HCT116 (cell line): ENCODE data around the gene LYRM9. TPM values are rescaled to one million over a fixed set of nuclear protein-coding genes. Genes with fewer than 3 reads are reported as not detected.

Source experiments
- ATAC-seq: fragments of 200-7000 bp; cut with Tn5 transposase; 2 replicates; pipeline ENCODE4 v1.9.1; 2020; ENCODE audit warnings: mild to moderate bottlenecking, moderate library complexity
- BruUV-seq: library from RNA; stranded (reverse); fragments of 400-500 nt; replicated peaks from 2 replicates; lab custom pipeline; 2021; lab: Mats Ljungman, UMichigan
- CTCF ChIA-PET: fragments of 300-600 bp; sonication (Branson Sonifier 250); formaldehyde crosslinking; loops from one replicate; lab custom pipeline; 2021; ENCODE audit warnings: antibody characterized with exemption; lab: Charles Lee
- POLR2A ChIA-PET: fragments of 300-600, 350-600 bp; sonication (Branson Sonifier 250); formaldehyde crosslinking; loops from one replicate; lab custom pipeline; 2021; ENCODE audit warnings: antibody characterized with exemption; lab: Charles Lee
- RAD21 ChIA-PET, 2 experiments: fragments of 300-600 bp; sonication (Branson Sonifier 250); formaldehyde crosslinking; loops; one replicate each; lab custom pipeline; 2023; ENCODE audit warnings: low total read pairs in 2 of 2; ENCODE audit not compliant: uncharacterized antibody in 2 of 2, unreplicated experiment in 2 of 2, low non-redundant PET in 1 of 2; lab: Charles Lee
- DNase-seq: peaks from one replicate; pipeline ENCODE4 v3.0.0-alpha.2; 2010; ENCODE audit warnings: low read depth, low spot score
- H2AFZ ChIP-seq: fragments of 200-600 bp; shearing (Covaris generic), sonication (generic); 2 replicates; pipeline ENCODE4 v1.6.1; 2017; ENCODE audit warnings: low read depth, mixed run types, mixed read lengths, antibody characterized with exemption, low read length; ENCODE audit not compliant: poor library complexity, severe bottlenecking
- H3K27ac ChIP-seq: 2 replicates; pipeline ENCODE4 v1.5.1; 2012; ENCODE audit warnings: low read depth, low read length
- H3K27me3 ChIP-seq: fragments of 200-600 bp; sonication (generic); 2 replicates; pipeline ENCODE4 v1.6.1; 2016; ENCODE audit warnings: mixed run types, low read length, mixed read lengths; ENCODE audit not compliant: insufficient read depth
- H3K36me3 ChIP-seq, 2 experiments: fragments of 200-500 bp in 1 of 2; fragments of 200-600 bp in 1 of 2; sonication (Bioruptor generic) in 1 of 2; sonication (generic) in 1 of 2; 2 replicates each; pipeline versions ENCODE4 v1.5.1 to v1.6.1; 2014 to 2016; ENCODE audit warnings: low read length in 2 of 2, inconsistent platforms in 1 of 2, mixed read lengths in 1 of 2, mixed run types in 1 of 2; ENCODE audit not compliant: insufficient read depth in 2 of 2, control insufficient read depth in 1 of 2
- H3K4me1 ChIP-seq, 2 experiments: fragments of 200-600 bp in 1 of 2; sonication (generic) in 1 of 2; 2 replicates each; pipeline versions ENCODE4 v1.5.1 to v1.6.1; 2012 to 2017; ENCODE audit warnings: low read length in 2 of 2, inconsistent platforms in 1 of 2, mild to moderate bottlenecking in 1 of 2, mixed read lengths in 1 of 2, mixed run types in 1 of 2, moderate library complexity in 1 of 2; ENCODE audit not compliant: insufficient read depth in 2 of 2, control insufficient read depth in 1 of 2
- H3K4me2 ChIP-seq: fragments of 200-600 bp; sonication (generic); 2 replicates; pipeline ENCODE4 v1.6.1; 2017; ENCODE audit warnings: mixed run types, low read length, mixed read lengths
- H3K4me3 ChIP-seq, 2 experiments: fragments of 200-600 bp in 1 of 2; sonication (generic) in 1 of 2; replicated peaks in 1 of 2; 2 replicates each; pipeline ENCODE4 v1.5.1; 2011 to 2016; ENCODE audit warnings: low read length in 2 of 2, control low read depth in 1 of 2, low read depth in 1 of 2, mild to moderate bottlenecking in 1 of 2, mixed read lengths in 1 of 2, mixed run types in 1 of 2
- H3K79me2 ChIP-seq: fragments of 200-600 bp; sonication (generic); 2 replicates; pipeline ENCODE4 v1.6.1; 2017; ENCODE audit warnings: mild to moderate bottlenecking, mixed run types, low read length, moderate library complexity, mixed read lengths; ENCODE audit not compliant: insufficient read depth
- H3K9ac ChIP-seq: fragments of 200-600 bp; sonication (generic); 2 replicates; pipeline ENCODE4 v1.6.1; 2016; ENCODE audit warnings: low read length, mixed read lengths
- H3K9me2 ChIP-seq: fragments of 200-600 bp; sonication (generic), shearing (Covaris generic); 2 replicates; pipeline ENCODE4 v1.6.1; 2017; ENCODE audit warnings: mixed run types, mild to moderate bottlenecking, moderate library complexity; ENCODE audit not compliant: insufficient read depth
- H3K9me3 ChIP-seq, 2 experiments: fragments of 200-500 bp in 1 of 2; fragments of 200-600 bp in 1 of 2; sonication (Bioruptor generic) in 1 of 2; sonication (generic) in 1 of 2; 2 replicates each; pipeline ENCODE4 v1.6.1; 2014 to 2017; ENCODE audit warnings: low read length in 2 of 2, mixed read lengths in 2 of 2, inconsistent platforms in 1 of 2, low read depth in 1 of 2, mild to moderate bottlenecking in 1 of 2, mixed run types in 1 of 2, moderate library complexity in 1 of 2; ENCODE audit not compliant: control insufficient read depth in 1 of 2, insufficient read depth in 1 of 2
- H4K20me1 ChIP-seq: fragments of 200-600 bp; sonication (generic), shearing (Covaris generic); 2 replicates; pipeline ENCODE4 v1.6.1; 2017; ENCODE audit warnings: mixed run types, mild to moderate bottlenecking, moderate library complexity; ENCODE audit not compliant: insufficient read depth
- ATF3 ChIP-seq: IDR thresholded peaks from 2 replicates; pipeline ENCODE4 v1.6.1; 2012
- CBX3 ChIP-seq: IDR thresholded peaks from 2 replicates; pipeline ENCODE4 v1.6.1; 2012; ENCODE audit warnings: low read depth
- CEBPB ChIP-seq: IDR thresholded peaks from 2 replicates; pipeline ENCODE4 v1.6.1; 2012; ENCODE audit warnings: low read depth
- CTCF ChIP-seq, 3 experiments: fragments of 200-600 bp in 1 of 3; sonication (generic) in 1 of 3; IDR thresholded peaks in 2 of 3; conservative IDR thresholded peaks in 1 of 3; 2 replicates each; pipeline ENCODE4 v1.5.1; 2012 to 2017; ENCODE audit warnings: low read depth in 2 of 3, low read length in 2 of 3, antibody characterized with exemption in 1 of 3, borderline replicate concordance in 1 of 3, control low read depth in 1 of 3, mild to moderate bottlenecking in 1 of 3, mixed read lengths in 1 of 3, mixed run types in 1 of 3, moderate library complexity in 1 of 3; ENCODE audit not compliant: insufficient read depth in 1 of 3
- EGR1 ChIP-seq: IDR thresholded peaks from 2 replicates; pipeline ENCODE4 v1.6.1; 2012; ENCODE audit warnings: low read depth
- ELF1 ChIP-seq: IDR thresholded peaks from 2 replicates; pipeline ENCODE4 v1.6.1; 2012; ENCODE audit warnings: low read depth, borderline replicate concordance
- EZH2 ChIP-seq: fragments of 200-600 bp; sonication (generic); IDR thresholded peaks from 2 replicates; pipeline ENCODE4 v1.6.1; 2017; ENCODE audit warnings: antibody characterized with exemption, mixed run types
- EZH2phosphoT487 ChIP-seq: fragments of 200-600 bp; IDR thresholded peaks from 2 replicates; pipeline ENCODE4 v1.6.1; 2018; ENCODE audit warnings: antibody characterized with exemption, borderline replicate concordance
- FOSL1 ChIP-seq: IDR thresholded peaks from 2 replicates; pipeline ENCODE4 v1.6.1; 2012; ENCODE audit warnings: low read depth
- JUND ChIP-seq: IDR thresholded peaks from 2 replicates; pipeline ENCODE4 v1.6.1; 2012
- POLR2AphosphoS5 ChIP-seq: IDR thresholded peaks from 2 replicates; pipeline ENCODE4 v1.6.1; 2011; ENCODE audit warnings: mild to moderate bottlenecking, low read depth, low read length, moderate library complexity
- RAD21 ChIP-seq: IDR thresholded peaks from 2 replicates; pipeline ENCODE4 v1.6.1; 2012; ENCODE audit warnings: low read depth, mild to moderate bottlenecking
- SIN3A ChIP-seq: IDR thresholded peaks from 2 replicates; pipeline ENCODE4 v1.6.1; 2012; ENCODE audit warnings: low read depth
- SP1 ChIP-seq: IDR thresholded peaks from 2 replicates; pipeline ENCODE4 v1.6.1; 2012; ENCODE audit warnings: low read depth
- SRF ChIP-seq: IDR thresholded peaks from 2 replicates; pipeline ENCODE4 v1.6.1; 2012; ENCODE audit warnings: low read depth
- YY1 ChIP-seq: IDR thresholded peaks from 2 replicates; pipeline ENCODE4 v1.6.1; 2011; ENCODE audit warnings: low read length, low read depth, moderate library complexity, mild to moderate bottlenecking; ENCODE audit not compliant: insufficient replicate concordance; ENCODE audit errors: extremely low read depth
- ZNF274 ChIP-seq: fragments of 200-500 bp; sonication (Bioruptor generic); IDR thresholded peaks from 2 replicates; pipeline ENCODE4 v1.6.1; 2014; ENCODE audit warnings: mild to moderate bottlenecking, low read depth, low read length, inconsistent platforms
- intact Hi-C: fragments of 100-400 bp; cut with micrococcal nuclease; formaldehyde crosslinking; loops from 2 replicates; pipeline ENCODE4 v1.10.0; 2022
- total RNA-seq: library from RNA; stranded (reverse); gene quantifications from one replicate; pipeline ENCODE4 v1.2.1, GENCODE V29; 2021; ENCODE audit not compliant: unreplicated experiment
- TF ChIP-seq, protein P1 (sequence below): IDR thresholded peaks from 2 replicates; pipeline ENCODE4 v1.6.1; 2011; ENCODE audit warnings: mild to moderate bottlenecking, low read length, moderate library complexity; ENCODE audit not compliant: insufficient replicate concordance; ENCODE audit errors: extremely low read depth
- TF ChIP-seq, protein P2 (sequence below): IDR thresholded peaks from 2 replicates; pipeline ENCODE4 v1.6.1; 2012

LYRM9 gene
- total RNA-seq, 1 experiment from 2014 or later = 4.8 TPM

DNA sequence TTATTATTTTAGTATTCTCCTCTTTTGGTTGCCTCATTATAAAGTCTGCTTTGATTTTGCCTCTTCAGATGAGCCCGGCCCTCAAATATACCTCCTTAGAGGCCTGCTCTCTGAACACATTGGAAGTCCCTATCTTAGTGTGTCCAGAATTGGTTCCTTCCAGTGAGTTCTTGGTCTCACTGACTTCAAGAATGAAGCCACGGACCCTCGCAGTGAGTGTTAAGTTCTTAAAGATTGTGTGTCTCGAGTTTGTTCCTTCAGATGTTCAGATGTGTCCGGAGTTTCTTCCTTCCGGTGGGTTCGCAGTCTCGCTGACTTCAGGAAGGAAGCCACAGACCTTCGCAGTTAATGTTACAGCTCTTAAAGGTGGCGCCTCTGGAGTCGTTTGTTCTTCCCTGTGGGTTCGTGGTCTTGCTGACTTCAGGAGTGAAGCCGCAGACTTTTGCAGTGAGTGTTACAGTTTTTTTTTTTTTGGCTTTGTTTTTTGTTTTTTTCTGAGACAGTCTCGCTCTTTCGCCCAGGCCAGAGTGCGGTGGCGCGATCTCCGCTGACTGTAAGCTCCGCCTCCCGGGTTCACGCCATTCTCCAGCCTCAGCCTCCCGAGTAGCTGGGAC lies 47.0 kb downstream of the LYRM9 start:
- no peak for DNase-seq
- H2AFZ ChIP-seq = no peak overlapping the region
- no peaks in the 10 kb centered on the region for H3K9me3 ChIP-seq
- H3K27me3 ChIP-seq = peaks cover 5% of the 10 kb centered on the region; the same call in 1 of the 2 replicates
- no peak overlapping the region for H3K4me3 ChIP-seq
- ChIA-PET CTCF (no interaction called here), POLR2A (no interaction called here), RAD21 (interaction anchor here in 1 of 2 experiments (0.6 kb wide), 1 partner anchor 17 kb away, joined by 3 read pairs; no protein-coding TSS in a partner anchor)
- no peak for ATAC-seq
- no peaks in the 10 kb centered on the region for H3K36me3 ChIP-seq
- no TSS peak for BruUV-seq
- H4K20me1 ChIP-seq = no peaks in the 10 kb centered on the region
- H3K9ac ChIP-seq = no peak overlapping the region
- no peaks in the 10 kb centered on the region for H3K4me1 ChIP-seq
- H3K27ac ChIP-seq = no peak overlapping the region
- no peaks in the 10 kb centered on the region for H3K79me2 ChIP-seq
- H3K4me2 ChIP-seq = no peak overlapping the region
- H3K9me2 ChIP-seq = no peaks in the 10 kb centered on the region
- TF ChIP-seq ELF1 (no peak), ATF3 (no peak), ZNF274 (no peak), EZH2phosphoT487 (no peak), YY1 (no peak), JUND (no peak), RAD21 (no peak), EGR1 (no peak), FOSL1 (no peak), CBX3 (no peak), CEBPB (no peak), SP1 (no peak), SIN3A (no peak), SRF (no peak), POLR2AphosphoS5 (no peak), EZH2 (no peak), CTCF (IDR thresholded peaks at IDR 0.05 in 2 of 3, conservative IDR thresholded peaks at IDR 0.05 in 1 of 3; ENCODE audit: borderline replicate concordance in 1 of 3, insufficient read depth in 1 of 3, low read depth in 2 of 3, low read length in 2 of 3) (no peak)
- TF ChIP-seq, protein P1, sequence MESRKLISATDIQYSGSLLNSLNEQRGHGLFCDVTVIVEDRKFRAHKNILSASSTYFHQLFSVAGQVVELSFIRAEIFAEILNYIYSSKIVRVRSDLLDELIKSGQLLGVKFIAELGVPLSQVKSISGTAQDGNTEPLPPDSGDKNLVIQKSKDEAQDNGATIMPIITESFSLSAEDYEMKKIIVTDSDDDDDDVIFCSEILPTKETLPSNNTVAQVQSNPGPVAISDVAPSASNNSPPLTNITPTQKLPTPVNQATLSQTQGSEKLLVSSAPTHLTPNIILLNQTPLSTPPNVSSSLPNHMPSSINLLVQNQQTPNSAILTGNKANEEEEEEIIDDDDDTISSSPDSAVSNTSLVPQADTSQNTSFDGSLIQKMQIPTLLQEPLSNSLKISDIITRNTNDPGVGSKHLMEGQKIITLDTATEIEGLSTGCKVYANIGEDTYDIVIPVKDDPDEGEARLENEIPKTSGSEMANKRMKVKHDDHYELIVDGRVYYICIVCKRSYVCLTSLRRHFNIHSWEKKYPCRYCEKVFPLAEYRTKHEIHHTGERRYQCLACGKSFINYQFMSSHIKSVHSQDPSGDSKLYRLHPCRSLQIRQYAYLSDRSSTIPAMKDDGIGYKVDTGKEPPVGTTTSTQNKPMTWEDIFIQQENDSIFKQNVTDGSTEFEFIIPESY = no peak
- TF ChIP-seq, protein P2, sequence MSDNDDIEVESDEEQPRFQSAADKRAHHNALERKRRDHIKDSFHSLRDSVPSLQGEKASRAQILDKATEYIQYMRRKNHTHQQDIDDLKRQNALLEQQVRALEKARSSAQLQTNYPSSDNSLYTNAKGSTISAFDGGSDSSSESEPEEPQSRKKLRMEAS = no peak
- TF ChIP-seq, all 23 proteins: peak for 0
- intact Hi-C loops = no loop called here
